ENCODE data around the gene ZFAND6.

ZFAND6 gene

GRCh38 chr15:80152896-80153876, 93.7 kb downstream of the ZFAND6 start, which contains the start of gene FAH:
Gene FAH (plus strand): TSS chr15:80152999. CDS start chr15:80153055, 56 bp downstream.
- H3K79me2 ChIP-seq (ENCODE audit: insufficient read depth, low read length), result peaks cover 23% of the 10 kb centered on the region
- H4K20me1 ChIP-seq (ENCODE audit: insufficient read depth, low read length, poor library complexity, severe bottlenecking), result no peaks in the 10 kb centered on the region
- H3F3A ChIP-seq (ENCODE audit: low read depth), result no peaks in the 10 kb centered on the region
- H3K27me3 ChIP-seq (ENCODE audit: insufficient read depth, low read length, poor library complexity, severe bottlenecking), result no peaks in the 10 kb centered on the region
- H3K9me2 ChIP-seq (replicated peaks; ENCODE audit: low read depth, low read length), result no peaks in the 10 kb centered on the region
- peak within 1 kb of the TSS; percentile 75 for H3K4me3 ChIP-seq (ENCODE audit: low read length, poor library complexity, severe bottlenecking)
- peak within 1 kb of the TSS; percentile 80 for H3K9ac ChIP-seq (ENCODE audit: low read depth, low read length, poor library complexity, severe bottlenecking)
- H3K9me3 ChIP-seq (ENCODE audit: insufficient read depth, low read depth, low read length), result no peaks in the 10 kb centered on the region
- peaks cover 41% of the 10 kb centered on the region for H3K4me1 ChIP-seq (ENCODE audit: insufficient read depth, low read length, poor library complexity, severe bottlenecking)
- peak within 1 kb of the TSS; percentile 87 for H3K4me2 ChIP-seq (ENCODE audit: low read depth, low read length, poor library complexity, severe bottlenecking)
- H2AFZ ChIP-seq (ENCODE audit: low read length), result peak within 1 kb of the TSS; percentile 89
- no peaks in the 10 kb centered on the region for H3K36me3 ChIP-seq (ENCODE audit: insufficient read depth, low read length)
- TF ChIP-seq CTCF (conservative IDR thresholded peaks at IDR 0.05; ENCODE audit: low read length) (no peak), EZH2phosphoT487 (IDR thresholded peaks at IDR 0.05; ENCODE audit: borderline replicate concordance) (no peak)

- no peaks in the 10 kb centered on the region for H3K9me2 ChIP-seq (replicated peaks; ENCODE audit: low read depth, low read length)
- no peaks in the 10 kb centered on the region for H3K9me3 ChIP-seq (ENCODE audit: insufficient read depth, low read depth, low read length)
- no peaks in the 10 kb centered on the region for H3F3A ChIP-seq (ENCODE audit: low read depth)
- no peaks in the 10 kb centered on the region for H3K27me3 ChIP-seq (ENCODE audit: insufficient read depth, low read length, poor library complexity, severe bottlenecking)
- TF ChIP-seq CTCF (conservative IDR thresholded peaks at IDR 0.05; ENCODE audit: low read length), result no peak
- peak overlapping the region; percentile 87 for H3K4me2 ChIP-seq (ENCODE audit: low read depth, low read length, poor library complexity, severe bottlenecking)
- peaks cover 46% of the 10 kb centered on the region for H3K4me1 ChIP-seq (ENCODE audit: insufficient read depth, low read length, poor library complexity, severe bottlenecking)
- H3K79me2 ChIP-seq (ENCODE audit: insufficient read depth, low read length), result peaks cover 23% of the 10 kb centered on the region
- H4K20me1 ChIP-seq (ENCODE audit: insufficient read depth, low read length, poor library complexity, severe bottlenecking), result no peaks in the 10 kb centered on the region
- no peaks in the 10 kb centered on the region for H3K36me3 ChIP-seq (ENCODE audit: insufficient read depth, low read length)
- peak overlapping the region; percentile 80 for H3K9ac ChIP-seq (ENCODE audit: low read depth, low read length, poor library complexity, severe bottlenecking)
- peak overlapping the region; percentile 75 for H3K4me3 ChIP-seq (ENCODE audit: low read length, poor library complexity, severe bottlenecking)
- no peak overlapping the region for H2AFZ ChIP-seq (ENCODE audit: low read length)
Measured at GRCh38 chr15:80153900-80154299, 94.4 kb downstream of the ZFAND6 start.

- Histone ChIP-seq H3K9me3 (ENCODE audit: insufficient read depth, low read depth, low read length) (no peaks in the 10 kb centered on the region), H3K9me2 (replicated peaks; ENCODE audit: low read depth, low read length) (no peaks in the 10 kb centered on the region), H3K79me2 (ENCODE audit: insufficient read depth, low read length) (peaks cover 23% of the 10 kb centered on the region), H3K4me1 (ENCODE audit: insufficient read depth, low read length, poor library complexity, severe bottlenecking) (peaks cover 50% of the 10 kb centered on the region), H3K4me2 (ENCODE audit: low read depth, low read length, poor library complexity, severe bottlenecking) (peak overlapping the region; percentile 87), H3K4me3 (ENCODE audit: low read length, poor library complexity, severe bottlenecking) (peak overlapping the region; percentile 75), H4K20me1 (ENCODE audit: insufficient read depth, low read length, poor library complexity, severe bottlenecking) (no peaks in the 10 kb centered on the region), H2AFZ (ENCODE audit: low read length) (no peak overlapping the region), H3K36me3 (ENCODE audit: insufficient read depth, low read length) (no peaks in the 10 kb centered on the region), H3K9ac (ENCODE audit: low read depth, low read length, poor library complexity, severe bottlenecking) (peak overlapping the region; percentile 80), H3F3A (ENCODE audit: low read depth) (no peaks in the 10 kb centered on the region), H3K27me3 (ENCODE audit: insufficient read depth, low read length, poor library complexity, severe bottlenecking) (no peaks in the 10 kb centered on the region)
- TF ChIP-seq EZH2phosphoT487 (IDR thresholded peaks at IDR 0.05; ENCODE audit: borderline replicate concordance) (no peak), CTCF (conservative IDR thresholded peaks at IDR 0.05; ENCODE audit: low read length) (no peak)
Measured at GRCh38 chr15:80154336-80154735, 94.9 kb downstream of the ZFAND6 start.
